ENCODE measurements around the gene S100A7.

- TF ChIP-seq FOXK2 (IDR thresholded peaks at IDR 0.05) = no peak
- no peak for TF ChIP-seq PKNOX1 (IDR thresholded peaks at IDR 0.05)
- no peak for TF ChIP-seq ELF4 (IDR thresholded peaks at IDR 0.05)
- TF ChIP-seq BHLHE40 (IDR thresholded peaks at IDR 0.05; ENCODE audit: borderline replicate concordance) = no peak
These were observed 30.9 kb downstream of the S100A7 start for GRCh38 chr1:153429266-153430165.

Data from HEK293T (cell line).